Cardiac muscle cell (in vitro differentiated cells and primary cell): ENCODE results near the gene GLIPR2. TPM values are rescaled to one million over a fixed set of nuclear protein-coding genes. Genes with fewer than 3 reads are reported as not detected.
A peak's percentile ranks its signal among the peaks of the same experiment; 100 is the strongest.

Experiments
- DNase-seq, 2 donors: peaks; one replicate each; pipeline versions ENCODE4 v3.0.0 to v3.0.0-alpha.2; 2010 to 2017; ENCODE audit warnings: low read depth in 1 of 2, low spot score in 1 of 2
- H3K27ac ChIP-seq: fragments of 200-600 bp; sonication (generic); 2 replicates; pipeline ENCODE4 v1.5.1; 2016
- H3K27me3 ChIP-seq: fragments of 200-600 bp; sonication (generic); 2 replicates; pipeline ENCODE4 v1.6.0; 2016; ENCODE audit warnings: control low read depth
- H3K36me3 ChIP-seq: fragments of 200-600 bp; sonication (generic); 2 replicates; pipeline ENCODE4 v1.5.1; 2016; ENCODE audit warnings: control low read depth
- H3K4me1 ChIP-seq: fragments of 200-600 bp; sonication (generic); 2 replicates; pipeline ENCODE4 v1.8.1; 2017; ENCODE audit warnings: low read depth, mild to moderate bottlenecking, mixed run types
- H3K4me3 ChIP-seq: fragments of 200-600 bp; sonication (generic); 2 replicates; pipeline ENCODE4 v1.5.1; 2016; ENCODE audit warnings: mild to moderate bottlenecking
- H3K9me3 ChIP-seq: fragments of 200-600 bp; sonication (generic); 2 replicates; pipeline ENCODE4 v1.5.1; 2017; ENCODE audit warnings: low read depth, mild to moderate bottlenecking, control low read depth
- polyA plus RNA-seq: library from polyadenylated mRNA; unstranded; fragments of >200 nt; fragmentation: Nextera tagmentation; extraction: Ambion mirVana; gene quantifications from 2 replicates; pipeline ENCODE4 v1.2.1, GENCODE V29; 2016
- total RNA-seq: library from RNA; depleted of rRNA; stranded (reverse); fragments of >200 nt; gene quantifications from 2 replicates; pipeline ENCODE4 v1.2.3, GENCODE V29; 2016
- TF ChIP-seq, protein P1 (sequence below): IDR thresholded peaks from 2 replicates; pipeline ENCODE4 v1.5.1; 2012; ENCODE audit warnings: low read depth, mild to moderate bottlenecking, low read length

GLIPR2 gene
- total and polyA plus RNA-seq, 2 experiments from 2014 or later = 3.2 to 15.1 TPM

DNA sequence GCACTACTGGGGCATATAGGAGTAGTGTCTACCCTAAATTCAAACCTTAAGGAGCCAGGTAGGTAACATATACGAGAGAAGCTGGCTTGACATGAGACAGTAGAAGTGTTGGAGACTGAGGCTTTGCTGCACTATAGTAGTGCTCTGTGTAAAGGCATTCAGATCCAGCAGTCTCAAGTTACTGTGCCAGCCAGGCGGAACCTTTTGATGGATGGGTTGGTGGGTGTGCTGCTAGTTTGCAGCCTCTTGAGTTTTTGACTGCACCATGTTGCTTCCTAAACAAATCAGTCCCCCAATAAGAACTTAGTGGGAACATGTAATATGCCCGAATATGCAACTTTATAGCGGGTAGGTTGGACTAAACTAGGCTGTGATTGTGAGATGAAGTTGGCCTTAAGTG lies 55.7 kb downstream of the GLIPR2 start:
- Histone ChIP-seq H3K4me3 (peak overlapping the region; percentile 68), H3K27ac (no peak overlapping the region), H3K36me3 (no peaks in the 10 kb centered on the region), H3K4me1 (peaks cover 41% of the 10 kb centered on the region), H3K27me3 (no peaks in the 10 kb centered on the region), H3K9me3 (no peaks in the 10 kb centered on the region)
- TF ChIP-seq, protein P1, sequence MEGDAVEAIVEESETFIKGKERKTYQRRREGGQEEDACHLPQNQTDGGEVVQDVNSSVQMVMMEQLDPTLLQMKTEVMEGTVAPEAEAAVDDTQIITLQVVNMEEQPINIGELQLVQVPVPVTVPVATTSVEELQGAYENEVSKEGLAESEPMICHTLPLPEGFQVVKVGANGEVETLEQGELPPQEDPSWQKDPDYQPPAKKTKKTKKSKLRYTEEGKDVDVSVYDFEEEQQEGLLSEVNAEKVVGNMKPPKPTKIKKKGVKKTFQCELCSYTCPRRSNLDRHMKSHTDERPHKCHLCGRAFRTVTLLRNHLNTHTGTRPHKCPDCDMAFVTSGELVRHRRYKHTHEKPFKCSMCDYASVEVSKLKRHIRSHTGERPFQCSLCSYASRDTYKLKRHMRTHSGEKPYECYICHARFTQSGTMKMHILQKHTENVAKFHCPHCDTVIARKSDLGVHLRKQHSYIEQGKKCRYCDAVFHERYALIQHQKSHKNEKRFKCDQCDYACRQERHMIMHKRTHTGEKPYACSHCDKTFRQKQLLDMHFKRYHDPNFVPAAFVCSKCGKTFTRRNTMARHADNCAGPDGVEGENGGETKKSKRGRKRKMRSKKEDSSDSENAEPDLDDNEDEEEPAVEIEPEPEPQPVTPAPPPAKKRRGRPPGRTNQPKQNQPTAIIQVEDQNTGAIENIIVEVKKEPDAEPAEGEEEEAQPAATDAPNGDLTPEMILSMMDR = no peak
- peak in 1 of 2 donors; percentile 37 for DNase-seq

DNA sequence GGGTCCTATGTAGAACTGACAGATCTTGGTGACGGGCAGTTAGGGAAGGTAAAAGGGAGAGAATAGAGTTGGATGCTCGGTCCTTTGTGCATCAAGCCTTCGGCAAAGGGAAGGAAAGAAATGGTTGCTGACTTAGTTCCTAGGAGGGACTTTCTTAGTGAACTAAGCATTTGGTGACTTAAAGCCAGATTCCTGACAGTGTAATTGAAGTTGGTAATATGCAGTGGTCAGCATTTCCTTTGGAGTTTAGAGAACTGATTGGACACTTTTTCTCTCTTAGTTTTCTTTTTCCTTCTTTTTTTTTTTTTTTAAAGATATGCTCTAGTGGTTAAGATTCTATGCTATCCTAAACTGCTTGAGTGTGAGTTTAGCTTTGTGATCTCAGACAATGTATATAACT lies 56.5 kb downstream of the GLIPR2 start:
- Histone ChIP-seq H3K27ac (no peak overlapping the region), H3K4me1 (peaks cover 41% of the 10 kb centered on the region), H3K9me3 (no peaks in the 10 kb centered on the region), H3K4me3 (peak overlapping the region; percentile 68), H3K36me3 (no peaks in the 10 kb centered on the region), H3K27me3 (no peaks in the 10 kb centered on the region)
- no peak for DNase-seq
- TF ChIP-seq, protein P1 = no peak

DNA sequence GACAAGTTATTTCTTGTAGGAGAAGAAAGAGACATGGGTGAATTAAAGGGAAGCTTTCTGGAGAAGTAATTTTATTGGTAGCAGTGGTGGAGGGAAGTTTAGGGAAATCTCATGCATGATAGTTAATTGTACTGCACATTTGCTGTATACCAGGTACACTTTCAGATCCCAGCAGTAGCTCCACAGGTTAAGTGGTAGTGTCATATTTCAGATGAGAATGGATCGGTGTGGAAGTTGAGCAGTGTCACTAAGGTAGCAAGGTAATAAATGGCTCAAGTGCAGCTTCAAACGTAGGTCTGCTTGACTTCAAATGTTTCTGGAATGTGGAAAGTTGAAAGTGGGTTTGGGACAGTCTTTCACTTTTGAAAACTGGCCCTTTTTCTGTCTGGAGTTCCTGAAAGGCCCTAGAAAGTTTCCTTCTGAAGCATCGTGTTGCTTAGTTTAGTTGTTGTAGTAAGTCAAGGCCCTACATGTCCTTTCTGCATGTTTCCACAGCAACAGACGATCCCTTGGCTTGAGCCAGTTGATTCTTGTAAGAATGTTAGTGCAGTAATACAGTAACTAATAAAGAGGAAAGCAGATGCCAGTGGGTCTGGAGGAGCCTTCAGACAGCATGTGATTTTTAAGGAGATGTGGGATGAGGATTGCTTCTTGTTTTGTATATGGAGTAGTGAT lies 57.9 kb downstream of the GLIPR2 start:
- TF ChIP-seq, protein P1 = no peak
- H3K36me3 ChIP-seq = peaks cover 4% of the 10 kb centered on the region
- H3K27me3 ChIP-seq = no peaks in the 10 kb centered on the region
- H3K27ac ChIP-seq = peak overlapping the region; percentile 69
- H3K9me3 ChIP-seq = no peaks in the 10 kb centered on the region
- H3K4me1 ChIP-seq = peaks cover 40% of the 10 kb centered on the region
- no peak for DNase-seq
- no peak overlapping the region for H3K4me3 ChIP-seq

DNA sequence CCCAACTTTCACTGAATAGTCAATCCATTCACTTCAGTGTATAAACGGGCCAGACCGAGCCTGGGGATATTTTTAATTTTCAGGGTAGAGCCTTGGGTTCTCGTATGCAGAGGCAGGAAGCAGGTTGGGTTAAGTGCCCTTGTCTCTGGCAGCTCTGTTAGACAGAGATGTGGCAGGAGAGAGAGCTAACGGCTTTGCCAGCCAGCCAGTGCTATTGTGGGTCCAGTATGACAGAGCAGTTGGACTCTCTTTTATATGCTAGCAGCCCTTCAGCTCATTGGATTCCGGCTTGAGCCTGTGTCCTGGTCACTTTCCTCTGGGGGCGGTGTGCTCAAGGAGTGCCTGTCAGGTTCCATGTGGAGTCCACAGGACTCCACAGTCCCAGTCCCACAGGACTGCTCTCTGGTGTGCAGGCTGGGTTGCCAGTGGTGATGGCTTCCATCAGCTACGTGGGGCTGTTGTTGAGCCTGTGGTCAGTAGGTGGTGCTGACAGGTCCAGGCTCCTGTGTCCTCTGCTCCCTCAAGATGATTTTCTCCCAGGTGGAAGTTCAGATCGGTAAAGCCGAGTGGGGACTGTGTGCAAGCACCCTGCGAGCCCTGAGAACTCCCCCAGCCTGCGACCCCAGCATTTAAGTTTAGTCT lies 68.5 kb downstream of the GLIPR2 start:
- Histone ChIP-seq H3K9me3 (no peaks in the 10 kb centered on the region), H3K27me3 (no peaks in the 10 kb centered on the region), H3K36me3 (peaks cover 70% of the 10 kb centered on the region), H3K27ac (no peak overlapping the region), H3K4me1 (peaks cover 5% of the 10 kb centered on the region), H3K4me3 (no peak overlapping the region)
- peak; percentile 18 to 20 for DNase-seq
- TF ChIP-seq, protein P1 = peak; percentile 29

DNA sequence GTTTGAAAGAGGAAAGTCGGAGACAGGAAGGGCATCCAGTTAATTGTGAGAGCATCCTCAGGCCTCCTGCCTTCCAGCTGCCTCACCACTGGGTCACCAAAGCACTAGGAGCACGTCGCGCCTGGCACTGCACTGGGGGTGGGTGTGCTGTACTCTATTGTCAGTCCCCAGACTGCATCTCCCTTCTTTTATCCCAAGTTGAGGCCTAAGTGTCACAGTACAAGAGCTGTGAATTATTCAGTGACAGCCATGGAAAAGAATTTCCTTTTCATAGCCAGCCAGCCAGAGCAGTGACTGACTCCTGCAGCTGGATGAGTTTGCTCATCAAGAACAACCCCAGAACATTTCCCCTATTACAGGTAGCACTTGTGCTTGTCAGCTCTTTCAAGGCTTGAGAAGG lies 70.5 kb downstream of the GLIPR2 start:
- Histone ChIP-seq H3K27me3 (no peaks in the 10 kb centered on the region), H3K27ac (peak overlapping the region; percentile 24), H3K4me1 (peaks cover 5% of the 10 kb centered on the region), H3K4me3 (no peak overlapping the region), H3K9me3 (no peaks in the 10 kb centered on the region), H3K36me3 (peaks cover 56% of the 10 kb centered on the region)
- DNase-seq = peak in 1 of 2 donors; percentile 15
- TF ChIP-seq, protein P1 = no peak
